RWPE1 (cell line): ENCODE data around the gene TMPRSS3.

Experiments
- CTCF ChIA-PET: fragments of 350-600 bp; sonication (Branson Sonifier 250); formaldehyde crosslinking; extraction: SDS; loops from one replicate; lab custom pipeline; 2021; lab: Yijun Ruan, JAX
- POLR2A ChIA-PET: fragments of 400-600 bp; formaldehyde crosslinking; extraction: SDS; loops from one replicate; lab custom pipeline; 2020; ENCODE audit warnings: antibody characterized with exemption; ENCODE audit not compliant: low non-redundant PET; lab: Yijun Ruan, JAX
- DNase-seq: peaks from one replicate; pipeline ENCODE4 v3.0.0; 2012; ENCODE audit warnings: low spot score
- H3K27ac ChIP-seq: fragments of 450-650 bp; 2 replicates; pipeline ENCODE4 v1.5.1; 2017
- TF ChIP-seq, protein P1 (sequence below): fragments of 450-650 bp; conservative IDR thresholded peaks from 2 replicates; pipeline ENCODE4 v1.5.1; 2017; ENCODE audit warnings: low read depth, mild to moderate bottlenecking

The TMPRSS3 gene

DNA sequence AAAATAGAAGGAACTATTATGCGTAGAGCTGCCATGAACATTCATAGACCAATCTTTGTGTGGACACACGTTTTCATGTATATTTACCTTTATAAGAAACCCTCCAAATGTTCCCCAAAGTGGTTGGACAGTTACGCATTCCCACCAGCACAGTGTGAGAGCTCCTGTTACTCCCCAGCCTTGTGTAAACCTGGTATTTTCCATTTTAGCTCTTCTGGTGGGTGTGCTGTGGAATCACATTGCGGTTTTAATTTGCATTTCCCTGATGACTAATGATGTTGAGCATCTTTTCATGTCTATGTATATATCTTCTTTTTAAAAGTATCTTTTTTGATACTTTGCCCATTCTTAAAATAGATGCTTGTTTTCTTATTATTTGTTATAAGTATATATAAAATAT, 4.7 kb upstream of the TMPRSS3 start:
- DNase-seq = no peak
- no peak overlapping the region for H3K27ac ChIP-seq
- TF ChIP-seq, protein P1, sequence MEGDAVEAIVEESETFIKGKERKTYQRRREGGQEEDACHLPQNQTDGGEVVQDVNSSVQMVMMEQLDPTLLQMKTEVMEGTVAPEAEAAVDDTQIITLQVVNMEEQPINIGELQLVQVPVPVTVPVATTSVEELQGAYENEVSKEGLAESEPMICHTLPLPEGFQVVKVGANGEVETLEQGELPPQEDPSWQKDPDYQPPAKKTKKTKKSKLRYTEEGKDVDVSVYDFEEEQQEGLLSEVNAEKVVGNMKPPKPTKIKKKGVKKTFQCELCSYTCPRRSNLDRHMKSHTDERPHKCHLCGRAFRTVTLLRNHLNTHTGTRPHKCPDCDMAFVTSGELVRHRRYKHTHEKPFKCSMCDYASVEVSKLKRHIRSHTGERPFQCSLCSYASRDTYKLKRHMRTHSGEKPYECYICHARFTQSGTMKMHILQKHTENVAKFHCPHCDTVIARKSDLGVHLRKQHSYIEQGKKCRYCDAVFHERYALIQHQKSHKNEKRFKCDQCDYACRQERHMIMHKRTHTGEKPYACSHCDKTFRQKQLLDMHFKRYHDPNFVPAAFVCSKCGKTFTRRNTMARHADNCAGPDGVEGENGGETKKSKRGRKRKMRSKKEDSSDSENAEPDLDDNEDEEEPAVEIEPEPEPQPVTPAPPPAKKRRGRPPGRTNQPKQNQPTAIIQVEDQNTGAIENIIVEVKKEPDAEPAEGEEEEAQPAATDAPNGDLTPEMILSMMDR = no peak
- ChIA-PET CTCF (interaction anchor here (0.6 to 0.8 kb wide), 2 partner anchors 105 to 166 kb away, joined by 3 to 4 read pairs; no protein-coding TSS in a partner anchor), POLR2A (no interaction called here)

DNA sequence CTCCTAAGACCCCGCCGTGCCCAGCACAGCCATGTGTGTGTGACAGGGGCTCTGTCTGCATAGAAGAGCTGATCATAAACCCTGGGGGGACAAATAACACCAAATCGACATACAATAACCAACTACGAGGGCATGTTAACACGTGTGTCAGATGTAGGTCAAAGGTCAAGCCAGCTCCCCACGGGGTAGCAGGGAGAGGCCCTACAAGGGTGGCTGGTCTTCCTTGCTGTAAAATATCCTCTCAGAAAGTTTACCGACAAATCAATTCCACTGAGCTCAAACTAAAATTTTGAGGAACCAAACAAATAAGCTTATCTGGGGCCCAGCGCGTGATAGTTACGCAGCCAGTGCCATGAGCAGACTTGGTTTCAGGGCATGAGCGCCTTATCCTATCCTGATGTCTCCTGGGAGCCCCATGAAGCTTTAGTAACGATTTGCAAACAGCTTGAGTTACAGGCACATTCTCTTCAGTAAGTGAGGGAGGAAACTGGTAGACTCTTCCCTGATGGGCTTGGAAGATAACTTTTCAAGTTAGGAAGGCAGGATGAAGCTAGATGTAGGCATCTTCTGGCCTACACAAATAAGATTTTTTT, 2.7 kb upstream of the TMPRSS3 start:
- ChIA-PET CTCF (no interaction called here), POLR2A (no interaction called here)
- TF ChIP-seq, protein P1 = no peak
- DNase-seq = no peak
- H3K27ac ChIP-seq = no peak overlapping the region

DNA sequence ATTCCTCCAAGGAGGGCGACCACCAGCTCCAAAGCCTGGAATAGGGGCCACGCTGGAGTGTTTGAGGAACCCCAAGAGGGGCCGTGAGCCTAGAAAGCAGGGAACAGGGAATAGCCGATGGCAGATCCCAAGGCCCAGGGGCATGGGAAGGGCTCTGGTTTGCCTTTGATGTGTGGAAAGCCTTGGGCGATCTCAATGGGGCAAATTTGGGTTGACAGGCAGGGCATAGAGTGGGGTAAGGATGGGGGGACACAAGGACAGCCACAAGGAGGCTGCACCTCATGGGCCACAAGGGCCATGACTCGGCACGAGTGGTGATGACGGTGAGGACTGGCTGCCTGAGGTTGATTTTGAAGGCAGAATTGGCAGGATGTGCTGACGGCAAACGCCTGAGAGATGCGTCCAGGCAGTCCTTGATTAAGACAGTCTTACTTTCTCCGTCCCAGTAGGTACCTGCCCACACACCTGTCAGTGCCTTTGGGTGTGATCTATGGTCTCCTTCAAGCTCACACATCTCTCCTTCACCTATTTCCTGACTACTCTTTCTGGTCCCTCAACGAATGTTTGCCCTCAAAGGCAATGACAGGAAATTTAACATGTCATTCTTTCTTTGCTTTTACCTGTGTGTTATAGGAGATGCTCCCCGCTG, 2.0 kb upstream of the TMPRSS3 start:
- no peak for DNase-seq
- ChIA-PET CTCF (no interaction called here), POLR2A (no interaction called here)
- H3K27ac ChIP-seq = no peak overlapping the region
- TF ChIP-seq, protein P1 = no peak

DNA sequence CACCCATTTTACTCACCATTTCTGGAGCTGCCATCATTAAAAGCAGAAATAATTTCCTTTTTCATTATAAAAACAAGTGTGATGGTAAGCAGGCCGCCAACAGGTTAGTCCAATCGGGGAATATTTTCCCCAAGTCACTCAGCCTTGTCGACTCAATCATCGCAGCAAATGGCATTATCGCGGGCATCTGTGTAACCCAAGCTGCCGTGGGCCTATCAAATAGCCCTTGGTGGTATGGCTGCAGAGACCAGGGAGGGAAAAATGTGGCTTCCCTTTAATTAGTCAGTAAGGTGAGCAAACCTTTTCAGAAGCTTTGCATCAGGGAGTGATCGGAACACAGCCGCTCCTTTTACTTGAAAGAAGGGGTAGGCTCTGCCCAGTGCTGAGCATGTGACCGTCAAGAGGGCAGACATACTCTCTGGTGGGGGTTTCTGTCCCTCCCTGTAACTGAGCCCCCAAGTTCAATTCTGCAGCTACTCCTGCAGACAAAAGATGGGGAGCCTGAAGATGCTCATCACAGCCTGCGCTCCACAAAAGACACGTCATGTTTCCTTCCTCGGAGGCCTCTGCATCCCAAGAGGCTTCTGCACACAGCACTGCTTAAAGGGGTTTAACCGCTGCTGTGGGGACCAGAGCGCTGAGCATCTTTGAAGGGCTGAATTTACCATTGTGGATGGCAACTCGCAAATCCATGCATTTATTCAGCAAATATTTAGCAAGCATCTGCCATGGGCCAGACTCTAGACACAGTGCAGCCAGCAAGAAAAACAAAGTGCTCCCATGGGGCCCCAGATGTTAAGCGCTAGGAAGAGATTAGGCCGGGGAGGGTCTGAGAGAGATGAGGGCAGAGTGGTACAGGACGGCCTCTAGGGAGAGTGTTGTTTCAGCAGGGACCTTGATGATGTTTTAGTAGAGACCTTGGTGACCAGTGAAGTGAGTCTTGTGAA, 1.2 kb upstream of the TMPRSS3 start:
- CTCF ChIA-PET = no interaction called here

DNA sequence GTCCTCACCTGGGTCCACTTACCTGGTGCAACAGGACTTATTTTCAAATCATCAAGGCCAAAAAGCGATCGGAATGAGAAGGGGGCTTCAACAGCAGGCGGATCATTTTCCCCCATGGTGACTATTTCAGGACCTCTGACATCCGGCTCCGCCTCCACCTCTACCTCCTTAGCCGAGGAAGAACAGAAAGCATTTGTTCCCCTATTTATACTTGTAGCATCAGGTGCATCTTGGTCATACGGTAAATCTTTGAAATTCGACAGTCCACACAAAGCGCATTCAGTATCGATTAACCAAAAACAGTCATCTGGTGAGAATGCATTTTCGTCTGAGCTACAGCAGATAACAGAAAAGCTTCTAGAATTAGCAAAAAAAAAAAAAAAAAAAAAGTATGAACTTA, 550 bp downstream of the TMPRSS3 start:
- CTCF ChIA-PET = interaction anchor here (0.6 kb wide), 1 partner anchor 44 kb away, joined by 3 read pairs; the partner anchor contains the start of gene TFF2
- H3K27ac ChIP-seq = no peak overlapping the region
- TF ChIP-seq, protein P1 = no peak
- no peak for DNase-seq
- POLR2A ChIA-PET = no interaction called here

More for the DNA sequence above, 1.2 kb upstream of the TMPRSS3 start:
- POLR2A ChIA-PET = no interaction called here
- no peak for DNase-seq
- H3K27ac ChIP-seq = no peak overlapping the region
- TF ChIP-seq, protein P1 = no peak

DNA sequence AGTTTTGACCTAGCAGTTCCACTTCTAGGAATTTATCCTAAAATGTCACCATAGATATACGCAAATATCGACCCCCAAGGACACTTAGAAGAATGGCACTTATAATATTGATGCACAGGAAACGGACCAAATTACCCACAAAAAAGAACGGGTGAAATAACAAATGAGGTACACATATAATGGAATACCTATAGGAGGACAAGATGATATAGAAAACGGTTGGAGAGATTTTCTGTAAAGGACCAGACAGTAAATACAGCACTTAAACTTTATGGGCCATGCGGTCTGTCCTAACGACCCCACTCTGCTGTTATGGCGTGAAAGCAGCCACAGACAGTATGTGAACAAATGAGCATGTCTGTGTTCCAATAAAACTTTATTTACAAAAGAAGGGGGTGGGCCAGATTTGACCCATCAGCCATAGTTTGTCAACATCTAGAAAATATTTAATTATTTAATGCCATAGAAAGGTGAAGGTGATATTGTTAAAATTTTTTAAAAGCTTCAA, 2.4 kb downstream of the TMPRSS3 start:
- POLR2A ChIA-PET = no interaction called here
- DNase-seq = no peak
- TF ChIP-seq, protein P1 = no peak
- CTCF ChIA-PET = interaction anchor here (0.8 to 1.5 kb wide), 2 partner anchors 12 to 20 kb away, joined by 3 to 4 read pairs; no protein-coding TSS in a partner anchor
- no peak overlapping the region for H3K27ac ChIP-seq
